GM19452 (cell line): ENCODE data around the gene TMEM204.

ENCODE experiments used
- ATAC-seq: cut with Tn5 transposase; IDR thresholded peaks from one replicate; pipeline ENCODE4 v1.9.1; 2021; ENCODE audit not compliant: unreplicated experiment

TMEM204 gene

DNA sequence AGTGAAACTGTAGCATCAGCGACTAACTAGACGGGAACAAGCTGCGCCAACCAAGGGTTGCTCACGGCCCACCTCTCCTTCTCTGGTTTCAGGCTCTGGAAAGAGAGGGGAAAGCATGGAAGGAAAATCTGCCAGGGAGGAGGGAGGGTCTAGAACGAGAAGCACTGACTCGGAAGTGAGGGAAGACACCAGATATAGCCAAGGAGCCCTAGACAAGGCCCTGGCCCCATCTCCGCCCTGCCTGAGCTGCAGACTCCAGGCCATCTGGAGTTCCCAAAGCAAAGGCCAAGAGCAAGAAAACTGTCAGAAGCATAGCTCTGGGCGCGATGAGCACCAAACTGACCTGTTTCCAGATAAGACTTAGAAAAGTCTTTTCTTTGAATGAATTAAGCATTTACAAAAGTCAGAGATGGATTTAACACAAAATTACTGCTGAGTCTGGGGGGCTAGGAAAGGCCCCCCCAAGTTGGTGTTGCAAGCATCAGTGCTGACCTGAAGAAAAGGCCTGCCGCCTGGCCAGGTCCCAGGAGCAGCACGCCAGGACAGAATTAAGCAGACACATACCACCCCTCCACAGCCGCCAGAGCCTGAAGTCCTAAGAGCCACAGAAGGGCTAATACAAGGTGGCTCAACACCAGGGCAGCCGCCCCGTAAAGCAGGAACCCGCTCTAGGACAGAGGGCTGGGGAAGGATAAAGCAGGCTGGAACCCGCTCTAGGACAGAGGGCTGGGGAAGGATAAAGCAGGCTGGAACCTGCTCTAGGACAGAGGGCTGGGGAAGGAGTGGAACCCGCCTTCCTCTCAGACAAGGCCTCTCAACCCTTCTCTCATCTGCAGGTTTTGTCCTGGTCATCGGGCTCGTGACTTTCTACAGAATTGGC is 20.7 kb downstream of the TMEM204 start:
- ATAC-seq, result no peak

GRCh38 chr16:1554826-1555445 is 21.5 kb downstream of the TMEM204 start:
- no peak for ATAC-seq

GRCh38 chr16:1556254-1556653 is 22.8 kb downstream of the TMEM204 start:
- ATAC-seq, result no peak

DNA sequence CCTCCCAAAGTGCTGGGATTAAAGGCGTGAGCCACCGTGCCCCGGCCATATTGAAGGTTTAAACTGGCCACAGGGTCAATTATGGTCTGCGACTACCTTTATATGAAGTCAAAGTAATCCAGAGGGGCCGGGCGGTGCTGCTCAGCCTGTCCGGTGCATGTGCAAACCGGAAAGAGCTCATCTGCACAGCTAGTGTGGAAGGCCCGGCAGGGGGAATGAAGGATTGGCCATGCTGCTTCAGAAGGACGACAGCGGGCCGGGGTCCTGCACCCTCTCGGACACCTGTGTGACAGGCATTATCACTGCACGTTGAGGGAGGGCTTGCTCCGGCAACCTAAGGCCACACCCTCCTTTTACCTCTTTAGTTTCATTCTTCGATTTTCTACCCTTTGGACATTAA is 23.6 kb downstream of the TMEM204 start:
- no peak for ATAC-seq

DNA sequence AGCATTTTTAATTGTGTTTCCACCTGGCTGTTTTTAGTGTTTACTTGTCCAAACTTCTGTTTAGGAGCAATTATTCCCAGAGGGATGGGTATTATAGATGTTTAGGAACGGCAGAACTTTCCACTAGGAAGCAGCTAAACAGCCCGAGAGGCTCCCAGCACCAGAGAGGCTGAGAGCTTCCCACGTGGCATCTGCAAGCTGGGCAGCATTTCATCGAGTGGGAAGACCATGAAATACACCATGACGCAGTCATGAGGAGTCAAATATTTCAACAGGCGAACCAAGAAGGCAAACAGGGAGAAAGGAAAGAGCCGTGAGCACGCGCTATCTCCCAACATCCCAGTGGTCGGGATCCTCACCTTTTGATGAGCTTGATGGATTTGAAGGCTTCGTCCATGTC is 24.1 kb downstream of the TMEM204 start:
- ATAC-seq, result no peak

- no peak for ATAC-seq
Measured at GRCh38 chr16:1559446-1559975, 26.0 kb downstream of the TMEM204 start.

GRCh38 chr16:1560153-1560552 is 26.7 kb downstream of the TMEM204 start:
- ATAC-seq, result no peak

DNA sequence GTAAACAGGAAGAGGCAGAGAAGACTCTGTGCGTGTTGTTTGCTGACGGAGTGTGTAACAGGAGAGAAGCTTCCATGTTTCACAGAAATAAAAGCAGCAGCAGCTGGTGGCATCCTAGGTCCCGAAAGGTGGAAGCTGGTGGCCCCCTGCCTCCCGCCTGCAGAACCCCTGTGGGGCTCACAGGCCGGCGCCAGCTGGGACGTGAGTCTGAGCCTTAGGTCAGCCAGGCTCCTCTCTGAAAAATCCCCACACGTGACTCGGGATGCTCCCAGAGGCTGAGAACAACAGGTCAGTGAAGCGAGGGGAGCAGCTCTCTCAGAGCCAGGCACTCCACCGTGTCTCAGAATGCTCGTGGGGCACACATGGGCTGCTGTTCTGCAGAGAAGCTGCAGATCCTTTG is 27.4 kb downstream of the TMEM204 start:
- no peak for ATAC-seq

DNA sequence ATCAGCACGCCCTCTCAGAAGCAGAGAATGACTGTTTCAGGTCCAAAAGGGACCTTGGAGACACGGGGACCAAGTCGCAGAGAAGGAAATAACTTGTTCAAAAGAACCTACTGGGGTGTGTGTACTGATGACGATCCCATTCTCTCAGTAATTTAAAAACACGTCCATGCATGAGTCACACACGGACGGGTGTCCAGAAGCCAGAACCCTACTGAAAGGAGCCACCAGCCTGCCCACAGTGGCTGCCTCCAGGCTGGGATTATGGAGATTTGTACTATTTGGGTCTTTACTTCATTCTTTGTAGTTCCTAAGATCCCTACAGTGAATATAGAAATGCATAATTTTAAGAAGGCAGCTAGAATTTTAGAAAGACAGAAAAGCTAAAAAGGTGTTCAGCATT is 27.8 kb downstream of the TMEM204 start:
- ATAC-seq, result no peak

GRCh38 chr16:1561836-1562235 is 28.4 kb downstream of the TMEM204 start:
- no peak for ATAC-seq

- ATAC-seq, result no peak
Measured at GRCh38 chr16:1563786-1564185, 30.3 kb downstream of the TMEM204 start.

- no peak for ATAC-seq
Measured at GRCh38 chr16:1564325-1564724, 30.9 kb downstream of the TMEM204 start.

GRCh38 chr16:1565083-1565805 is 31.8 kb downstream of the TMEM204 start:
- no peak for ATAC-seq

DNA sequence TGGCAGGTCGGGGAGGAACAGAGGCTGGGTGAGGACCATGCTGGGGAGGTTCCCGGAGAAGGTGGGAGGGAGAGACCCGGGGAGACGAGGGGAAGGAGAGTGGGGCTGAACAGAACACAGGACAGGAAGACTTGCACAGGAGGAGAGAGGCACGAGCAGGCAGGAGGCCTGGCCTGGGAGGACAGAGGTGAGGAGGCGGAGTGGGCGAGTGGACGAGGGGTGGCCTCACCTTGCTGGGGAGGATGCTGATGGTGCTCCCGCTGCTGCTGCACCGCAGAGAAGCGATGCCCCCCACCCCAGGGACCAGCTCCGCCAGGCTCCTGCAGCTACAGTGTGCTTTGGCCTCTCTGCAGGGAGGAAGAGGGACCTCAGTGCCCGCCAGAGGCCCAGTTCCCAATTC is 34.5 kb downstream of the TMEM204 start:
- no peak for ATAC-seq

- no peak for ATAC-seq
Measured at GRCh38 chr16:1571012-1571671, 37.7 kb downstream of the TMEM204 start.

DNA sequence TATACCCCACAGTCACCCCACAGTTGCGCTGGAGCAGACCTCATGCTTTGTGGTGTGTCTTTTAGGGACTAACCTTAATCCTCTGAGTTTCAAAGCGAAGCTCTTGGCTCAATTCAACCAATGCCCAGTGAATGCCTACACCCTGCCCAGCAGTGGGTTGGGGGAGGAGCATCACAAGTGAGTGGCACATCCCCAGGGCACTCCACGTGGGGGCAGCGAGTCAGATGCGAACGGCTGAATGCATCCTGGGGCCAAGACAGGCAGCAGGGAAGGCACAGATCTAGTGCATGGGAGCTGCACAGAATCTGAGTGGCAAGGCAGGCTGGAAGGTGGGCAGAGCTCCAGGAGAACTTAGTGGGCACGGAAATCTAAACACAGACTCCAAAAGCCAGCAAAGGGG is 39.2 kb downstream of the TMEM204 start:
- ATAC-seq, result no peak

GRCh38 chr16:1573301-1573700 is 39.8 kb downstream of the TMEM204 start:
- no peak for ATAC-seq

DNA sequence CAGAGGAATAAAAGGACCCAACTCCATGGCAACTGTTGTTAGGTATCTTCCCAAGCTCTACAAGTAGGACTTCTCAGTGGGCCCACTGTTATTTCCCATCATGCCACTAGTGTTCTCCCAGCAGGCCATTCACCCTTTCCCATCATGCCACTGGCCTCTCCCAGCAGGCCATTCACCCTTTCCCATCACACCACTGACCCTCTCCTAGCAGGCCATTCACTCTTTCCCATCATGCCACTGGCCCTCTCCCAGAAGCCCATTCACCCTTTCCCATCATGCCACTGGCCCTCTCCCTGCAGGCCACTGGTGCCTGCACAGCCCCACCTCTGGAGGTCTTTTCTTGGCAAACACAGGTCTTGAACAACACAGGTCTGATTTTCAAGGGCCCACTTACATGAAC is 42.1 kb downstream of the TMEM204 start:
- no peak for ATAC-seq

- ATAC-seq, result no peak
Measured at GRCh38 chr16:1579214-1579613, 45.7 kb downstream of the TMEM204 start.

GRCh38 chr16:1580256-1580655 is 46.8 kb downstream of the TMEM204 start:
- no peak for ATAC-seq

GRCh38 chr16:1580956-1581355 is 47.5 kb downstream of the TMEM204 start:
- ATAC-seq, result no peak
